ENCODE results near the gene NEU3. TPM values are rescaled to one million over a fixed set of nuclear protein-coding genes. Genes with fewer than 3 reads are reported as not detected.

The NEU3 gene
- total and polyA plus RNA-seq, 2 experiments from 2014 or later = 2.5 to 6.2 TPM

DNA sequence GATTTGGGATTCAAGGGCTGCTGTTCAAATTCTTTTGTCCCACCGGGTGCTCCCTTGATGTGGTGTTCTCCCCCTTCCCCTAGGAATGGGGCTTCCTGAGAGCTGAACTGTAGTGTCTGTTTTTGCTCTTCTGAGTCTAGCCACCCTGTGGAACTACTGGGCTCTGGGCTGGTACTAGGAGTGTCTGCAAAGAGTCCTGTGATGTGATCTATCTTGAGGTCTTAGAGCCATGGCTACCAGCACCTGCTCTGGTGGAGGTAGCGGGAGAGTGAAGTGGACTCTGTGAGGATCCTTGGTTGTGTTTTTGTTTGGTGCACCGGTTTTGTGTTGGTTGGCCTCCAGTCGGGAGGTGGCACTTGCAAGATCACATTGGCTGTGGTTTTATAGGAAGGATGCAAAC, 61.8 kb downstream of the NEU3 start:
- Histone ChIP-seq H3F3A (ENCODE audit: insufficient read depth) (no peaks in the 10 kb centered on the region), H3K79me2 (ENCODE audit: insufficient read depth) (no peaks in the 10 kb centered on the region), H3K9ac (no peak overlapping the region), H3K27ac (no peak overlapping the region), H3K4me1 (ENCODE audit: insufficient read depth) (no peaks in the 10 kb centered on the region), H3K9me3 (ENCODE audit: low read depth) (no peaks in the 10 kb centered on the region), H3K4me3 (no peak overlapping the region), H4K20me1 (ENCODE audit: insufficient read depth) (no peaks in the 10 kb centered on the region), H3K9me2 (ENCODE audit: insufficient read depth) (no peaks in the 10 kb centered on the region), H2AFZ (no peak overlapping the region), H3K4me2 (ENCODE audit: unreplicated experiment) (no peak overlapping the region), H3K36me3 (ENCODE audit: low read depth) (no peaks in the 10 kb centered on the region), H3K27me3 (replicated peaks; ENCODE audit: insufficient read depth) (peaks cover 18% of the 10 kb centered on the region)
- TF ChIP-seq EZH2 (IDR thresholded peaks at IDR 0.05; ENCODE audit: insufficient read depth, poor library complexity, severe bottlenecking) (no peak), EZH2phosphoT487 (IDR thresholded peaks at IDR 0.05; ENCODE audit: insufficient read depth, low read depth) (no peak)
- in situ Hi-C loops (cut with MboI) = no loop called here
- WGBS, 2 experiments (ENCODE audit: low coverage in 1 of 2, low lambda C conversion rate in 2 of 2, missing lambda C conversion rate in 2 of 2) = 67 to 75% methylated on average over 4 of the region's 4 CpGs
- no peak for DNase-seq

- no peaks in the 10 kb centered on the region for H3F3A ChIP-seq (ENCODE audit: insufficient read depth)
- no peaks in the 10 kb centered on the region for H3K4me1 ChIP-seq (ENCODE audit: insufficient read depth)
- no peaks in the 10 kb centered on the region for H3K9me3 ChIP-seq (ENCODE audit: low read depth)
- no peak overlapping the region for H3K9ac ChIP-seq
- no peaks in the 10 kb centered on the region for H3K36me3 ChIP-seq (ENCODE audit: low read depth)
- no peak for DNase-seq
- peaks cover 18% of the 10 kb centered on the region for H3K27me3 ChIP-seq (replicated peaks; ENCODE audit: insufficient read depth)
- in situ Hi-C loops (cut with MboI) = no loop called here
- H3K27ac ChIP-seq = no peak overlapping the region
- no peaks in the 10 kb centered on the region for H3K9me2 ChIP-seq (ENCODE audit: insufficient read depth)
- H3K4me3 ChIP-seq = no peak overlapping the region
- 66 to 73% methylated on average over 5 of the region's 5 CpGs for WGBS, 2 experiments (ENCODE audit: low coverage in 1 of 2, low lambda C conversion rate in 2 of 2, missing lambda C conversion rate in 2 of 2)
- H2AFZ ChIP-seq = no peak overlapping the region
- no peak overlapping the region for H3K4me2 ChIP-seq (ENCODE audit: unreplicated experiment)
- no peaks in the 10 kb centered on the region for H4K20me1 ChIP-seq (ENCODE audit: insufficient read depth)
- no peak for TF ChIP-seq EZH2phosphoT487 (IDR thresholded peaks at IDR 0.05; ENCODE audit: insufficient read depth, low read depth)
- H3K79me2 ChIP-seq (ENCODE audit: insufficient read depth) = no peaks in the 10 kb centered on the region
These were observed 62.3 kb downstream of the NEU3 start for GRCh38 chr11:75051043-75051442.

DNA sequence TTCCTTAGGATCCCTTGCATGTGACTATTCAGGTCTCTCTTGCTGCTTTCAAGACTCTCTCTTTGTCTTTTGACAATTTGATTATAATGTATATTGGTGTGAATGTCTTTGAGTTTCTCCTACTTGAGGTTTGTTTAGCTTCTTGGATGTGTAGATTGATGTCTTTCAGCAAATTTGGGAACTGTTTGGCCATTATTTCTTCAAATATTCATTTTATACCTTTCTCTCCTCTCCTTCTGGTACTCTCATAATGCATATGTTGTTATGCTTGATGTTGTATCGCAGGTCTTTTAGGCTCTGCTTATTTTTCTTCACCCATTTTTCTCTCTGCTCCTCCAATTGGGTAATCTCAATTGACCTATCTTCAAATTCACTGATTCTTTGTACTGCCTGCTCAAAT, 63.7 kb downstream of the NEU3 start:
- H2AFZ ChIP-seq = no peak overlapping the region
- peaks cover 18% of the 10 kb centered on the region for H3K27me3 ChIP-seq (replicated peaks; ENCODE audit: insufficient read depth)
- DNase-seq = no peak
- no peaks in the 10 kb centered on the region for H3K9me2 ChIP-seq (ENCODE audit: insufficient read depth)
- H3K36me3 ChIP-seq (ENCODE audit: low read depth) = no peaks in the 10 kb centered on the region
- H3K27ac ChIP-seq = no peak overlapping the region
- H3K4me1 ChIP-seq (ENCODE audit: insufficient read depth) = no peaks in the 10 kb centered on the region
- no peak overlapping the region for H3K4me2 ChIP-seq (ENCODE audit: unreplicated experiment)
- H3K4me3 ChIP-seq = no peak overlapping the region
- no peaks in the 10 kb centered on the region for H3F3A ChIP-seq (ENCODE audit: insufficient read depth)
- in situ Hi-C loops (cut with MboI) = no loop called here
- TF ChIP-seq EZH2phosphoT487 (IDR thresholded peaks at IDR 0.05; ENCODE audit: insufficient read depth, low read depth) (no peak), EZH2 (IDR thresholded peaks at IDR 0.05; ENCODE audit: insufficient read depth, poor library complexity, severe bottlenecking) (no peak)
- 78 to 85% methylated on average over 1 of the region's 1 CpG for WGBS, 2 experiments (ENCODE audit: low coverage in 1 of 2, low lambda C conversion rate in 2 of 2, missing lambda C conversion rate in 2 of 2)
- no peaks in the 10 kb centered on the region for H3K9me3 ChIP-seq (ENCODE audit: low read depth)
- H3K79me2 ChIP-seq (ENCODE audit: insufficient read depth) = no peaks in the 10 kb centered on the region
- no peaks in the 10 kb centered on the region for H4K20me1 ChIP-seq (ENCODE audit: insufficient read depth)
- no peak overlapping the region for H3K9ac ChIP-seq

- peak; percentile 56 for DNase-seq
- Histone ChIP-seq H3K27ac (no peak overlapping the region), H3K4me1 (ENCODE audit: insufficient read depth) (no peaks in the 10 kb centered on the region), H3K9me2 (ENCODE audit: insufficient read depth) (no peaks in the 10 kb centered on the region), H3K9ac (no peak overlapping the region), H4K20me1 (ENCODE audit: insufficient read depth) (no peaks in the 10 kb centered on the region), H3F3A (ENCODE audit: insufficient read depth) (no peaks in the 10 kb centered on the region), H2AFZ (no peak overlapping the region), H3K9me3 (ENCODE audit: low read depth) (no peaks in the 10 kb centered on the region), H3K79me2 (ENCODE audit: insufficient read depth) (no peaks in the 10 kb centered on the region), H3K36me3 (ENCODE audit: low read depth) (no peaks in the 10 kb centered on the region), H3K27me3 (replicated peaks; ENCODE audit: insufficient read depth) (peaks cover 14% of the 10 kb centered on the region), H3K4me2 (ENCODE audit: unreplicated experiment) (no peak overlapping the region), H3K4me3 (no peak overlapping the region)
- in situ Hi-C loops (cut with MboI) = no loop called here
- no peak for TF ChIP-seq EZH2phosphoT487 (IDR thresholded peaks at IDR 0.05; ENCODE audit: insufficient read depth, low read depth)
- no peak for TF ChIP-seq EZH2 (IDR thresholded peaks at IDR 0.05; ENCODE audit: insufficient read depth, poor library complexity, severe bottlenecking)
- 35 to 47% methylated on average over 4 to 6 of the region's 6 CpGs for WGBS, 2 experiments (ENCODE audit: low coverage in 1 of 2, low lambda C conversion rate in 2 of 2, missing lambda C conversion rate in 2 of 2)
These were observed 66.8 kb downstream of the NEU3 start for GRCh38 chr11:75055511-75055910.

GRCh38 chr11:75056814-75057213, 68.1 kb downstream of the NEU3 start:
- WGBS, 2 experiments (ENCODE audit: low coverage in 1 of 2, low lambda C conversion rate in 2 of 2, missing lambda C conversion rate in 2 of 2) = 71 to 72% methylated on average over 3 of the region's 3 CpGs
- no peak overlapping the region for H3K9ac ChIP-seq
- H2AFZ ChIP-seq = no peak overlapping the region
- in situ Hi-C loops (cut with MboI) = no loop called here
- H3K4me3 ChIP-seq = no peak overlapping the region
- TF ChIP-seq EZH2phosphoT487 (IDR thresholded peaks at IDR 0.05; ENCODE audit: insufficient read depth, low read depth) (no peak), EZH2 (IDR thresholded peaks at IDR 0.05; ENCODE audit: insufficient read depth, poor library complexity, severe bottlenecking) (no peak)
- no peaks in the 10 kb centered on the region for H3K4me1 ChIP-seq (ENCODE audit: insufficient read depth)
- H3K9me2 ChIP-seq (ENCODE audit: insufficient read depth) = no peaks in the 10 kb centered on the region
- no peaks in the 10 kb centered on the region for H4K20me1 ChIP-seq (ENCODE audit: insufficient read depth)
- no peak overlapping the region for H3K27ac ChIP-seq
- H3K9me3 ChIP-seq (ENCODE audit: low read depth) = no peaks in the 10 kb centered on the region
- peaks cover 18% of the 10 kb centered on the region for H3K27me3 ChIP-seq (replicated peaks; ENCODE audit: insufficient read depth)
- no peak overlapping the region for H3K4me2 ChIP-seq (ENCODE audit: unreplicated experiment)
- no peaks in the 10 kb centered on the region for H3K36me3 ChIP-seq (ENCODE audit: low read depth)
- no peaks in the 10 kb centered on the region for H3F3A ChIP-seq (ENCODE audit: insufficient read depth)
- no peak for DNase-seq
- H3K79me2 ChIP-seq (ENCODE audit: insufficient read depth) = no peaks in the 10 kb centered on the region
